Activated CD4-positive, alpha-beta T cell treated with anti-CD3 and anti-CD28 coated beads, Interleukin-2, amount 50 U/mL, for 1 hour (primary cell): ENCODE results near the gene ITPK1.

ENCODE experiments used
- DNase-seq: peaks from one replicate; pipeline ENCODE4 v3.0.0-alpha.2; 2020

Gene ITPK1

GRCh38 chr14:92945544-92945943 is 170.2 kb downstream of the ITPK1 start:
- DNase-seq = no peak

DNA sequence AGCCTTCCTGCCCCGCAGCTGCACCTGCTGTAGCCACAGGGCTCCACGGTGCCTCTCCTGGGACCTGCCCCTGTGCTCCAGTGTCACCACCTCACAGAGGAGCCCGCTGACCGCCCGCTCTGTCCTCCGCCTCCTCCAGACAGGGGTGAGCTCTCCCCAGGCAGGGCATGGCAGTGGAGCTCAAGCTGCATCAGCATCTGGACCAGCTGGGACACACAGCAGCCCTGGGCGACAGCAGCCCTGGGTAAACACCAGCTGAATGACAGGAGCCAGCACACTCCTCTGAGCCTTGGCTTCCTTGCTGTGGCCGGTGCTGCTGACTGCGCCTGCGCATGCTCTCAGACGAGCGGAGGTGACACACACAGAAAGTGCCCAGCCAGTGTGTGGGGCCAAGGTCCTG is 170.7 kb downstream of the ITPK1 start:
- no peak for DNase-seq

GRCh38 chr14:92943855-92944570 is 171.7 kb downstream of the ITPK1 start:
- no peak for DNase-seq

GRCh38 chr14:92942976-92943710 is 172.6 kb downstream of the ITPK1 start:
- no peak for DNase-seq

DNA sequence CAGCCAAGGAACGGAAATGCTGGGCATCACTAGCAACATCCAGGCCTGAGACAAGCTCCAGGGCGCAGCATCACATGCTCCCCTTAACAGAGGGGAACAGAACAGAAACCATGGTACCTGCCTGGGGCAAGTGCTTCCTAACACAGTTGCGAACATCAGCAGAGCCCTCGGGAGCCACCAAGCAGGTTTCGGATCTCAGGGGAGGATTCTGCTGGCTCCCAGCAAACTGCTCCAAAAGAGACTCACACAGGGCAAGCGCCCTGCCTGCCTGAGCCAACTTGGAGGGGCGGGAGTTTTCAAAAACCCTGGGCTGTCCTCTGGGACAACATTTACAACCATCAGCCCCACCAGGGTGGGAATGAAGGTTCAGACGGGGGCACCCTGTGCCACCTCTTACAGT is 173.1 kb downstream of the ITPK1 start:
- DNase-seq = no peak

DNA sequence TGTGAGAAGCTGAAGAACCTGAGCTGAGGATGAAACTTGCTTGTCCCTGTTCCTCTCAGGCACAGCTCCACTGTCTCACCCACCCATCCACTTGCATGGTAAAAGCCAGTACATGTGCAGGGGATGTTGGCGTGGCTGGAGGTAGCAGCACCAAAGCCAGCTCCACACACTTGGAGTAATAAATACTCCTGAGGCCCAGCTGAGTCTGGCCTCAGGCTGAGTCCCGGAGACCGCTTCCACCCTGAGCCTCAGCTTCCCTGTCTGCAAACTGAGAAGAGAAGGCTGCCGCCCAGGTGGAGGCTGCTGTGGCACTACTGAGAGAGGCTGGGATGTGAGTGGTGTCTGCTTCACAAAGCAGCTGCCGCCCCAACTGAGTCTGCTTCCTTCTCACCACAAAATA is 173.6 kb downstream of the ITPK1 start:
- DNase-seq = no peak

DNA sequence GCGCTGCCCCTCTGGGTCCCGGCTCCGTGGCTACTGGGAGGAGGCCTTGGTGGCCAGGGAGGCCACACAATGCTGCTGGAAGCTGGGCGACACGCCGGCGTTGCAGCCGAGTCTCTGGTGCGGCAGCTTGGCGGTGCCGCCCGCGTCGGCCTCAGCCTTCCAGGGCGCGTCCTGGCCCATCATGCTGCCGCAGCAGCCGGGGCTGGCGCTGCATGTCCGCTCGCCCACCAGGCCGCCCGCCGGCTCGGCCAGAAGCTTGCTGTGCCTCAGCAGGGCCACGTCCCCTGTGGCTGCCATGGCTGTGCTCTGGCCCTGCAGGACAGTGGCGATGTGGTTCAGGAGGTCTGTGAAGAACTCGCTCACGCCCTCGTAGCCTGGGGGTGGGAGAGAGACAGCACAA is 174.2 kb downstream of the ITPK1 start:
- no peak for DNase-seq

GRCh38 chr14:92940543-92940942 is 175.2 kb downstream of the ITPK1 start:
- no peak for DNase-seq

- no peak for DNase-seq
These were observed 176.0 kb downstream of the ITPK1 start for GRCh38 chr14:92939699-92940098.

DNA sequence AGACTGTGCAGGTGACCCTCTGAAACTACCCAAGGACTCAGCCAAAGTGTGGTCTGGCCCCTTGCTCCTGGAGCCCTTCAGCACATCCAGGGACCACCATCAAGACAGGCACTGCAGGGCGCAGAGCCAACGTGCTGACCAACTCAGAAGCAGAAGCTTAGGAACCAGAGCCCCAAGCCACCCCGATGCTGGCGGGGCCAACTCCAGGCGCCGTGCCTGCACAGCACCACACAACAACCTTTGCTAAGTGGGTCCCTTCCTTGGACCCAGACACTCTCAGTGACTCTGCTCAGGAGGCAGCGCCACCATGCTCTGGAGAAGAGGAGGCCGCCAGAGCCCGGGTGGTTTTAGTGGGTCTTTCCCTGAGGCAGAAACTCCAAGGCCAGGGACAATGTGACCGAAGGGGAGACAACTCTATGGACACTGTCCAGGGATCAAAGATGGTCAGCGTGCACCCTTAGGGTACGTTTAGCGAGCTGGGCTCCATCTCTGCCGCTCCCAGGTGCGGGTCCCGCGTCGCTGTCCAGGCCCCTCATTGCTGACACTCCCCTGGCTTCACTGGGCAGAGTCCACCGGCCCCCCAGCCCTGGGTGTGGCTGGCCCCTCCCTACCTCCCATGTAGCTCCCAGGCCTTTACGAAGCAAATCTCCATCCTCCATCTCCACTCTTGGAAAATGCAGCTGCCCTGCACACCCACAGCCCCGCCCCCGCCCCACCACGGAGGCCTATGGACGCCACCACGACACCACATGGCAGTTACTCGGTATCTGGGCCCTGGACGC is 176.6 kb downstream of the ITPK1 start:
- DNase-seq = no peak

GRCh38 chr14:92938235-92938875 is 177.4 kb downstream of the ITPK1 start:
- DNase-seq = no peak

- no peak for DNase-seq
These were observed 178.4 kb downstream of the ITPK1 start for GRCh38 chr14:92937051-92937937.

DNA sequence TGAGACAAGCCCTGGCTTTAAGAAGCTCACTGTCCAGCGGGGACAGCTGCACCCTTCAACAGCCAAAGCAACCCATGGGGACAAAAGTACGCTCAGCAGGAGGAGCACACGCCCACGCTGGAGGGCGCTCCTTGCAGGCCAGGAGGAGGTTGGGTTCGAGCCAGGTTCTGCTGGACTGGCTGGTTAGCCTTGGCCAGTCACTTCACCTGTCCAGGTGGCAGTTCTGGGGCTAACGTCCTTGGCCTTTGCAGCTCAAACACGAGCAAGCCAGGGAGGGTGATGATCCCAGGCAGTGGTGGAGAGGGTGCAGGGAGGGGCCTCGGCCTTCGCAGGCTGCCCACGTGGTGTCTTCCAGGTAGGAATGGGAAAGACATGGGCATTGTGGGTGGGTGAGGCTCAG is 179.6 kb downstream of the ITPK1 start:
- DNase-seq = no peak

DNA sequence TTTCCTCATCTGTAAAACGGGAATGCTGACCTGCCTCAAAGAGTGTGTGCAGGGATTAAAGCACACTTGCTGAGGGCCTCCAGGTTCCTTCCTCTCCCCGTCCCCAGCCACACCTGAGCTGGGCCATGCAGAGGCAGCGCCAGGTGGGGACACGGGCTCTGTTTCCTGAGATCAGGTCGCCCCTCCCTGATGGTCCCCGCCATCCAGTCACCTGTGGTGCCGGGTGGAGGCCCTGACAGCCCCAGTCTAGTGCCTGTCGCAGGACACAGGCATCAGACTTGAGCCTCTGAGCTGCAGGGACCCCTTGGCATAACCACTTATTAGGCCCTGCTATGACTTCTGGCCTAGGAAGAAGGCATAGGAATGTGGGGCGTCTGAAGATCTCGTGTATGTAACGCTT is 180.3 kb downstream of the ITPK1 start:
- DNase-seq = no peak

- no peak for DNase-seq
These were observed 181.3 kb downstream of the ITPK1 start for GRCh38 chr14:92934196-92935085.

GRCh38 chr14:92933481-92933880 is 182.2 kb downstream of the ITPK1 start:
- DNase-seq = no peak

DNA sequence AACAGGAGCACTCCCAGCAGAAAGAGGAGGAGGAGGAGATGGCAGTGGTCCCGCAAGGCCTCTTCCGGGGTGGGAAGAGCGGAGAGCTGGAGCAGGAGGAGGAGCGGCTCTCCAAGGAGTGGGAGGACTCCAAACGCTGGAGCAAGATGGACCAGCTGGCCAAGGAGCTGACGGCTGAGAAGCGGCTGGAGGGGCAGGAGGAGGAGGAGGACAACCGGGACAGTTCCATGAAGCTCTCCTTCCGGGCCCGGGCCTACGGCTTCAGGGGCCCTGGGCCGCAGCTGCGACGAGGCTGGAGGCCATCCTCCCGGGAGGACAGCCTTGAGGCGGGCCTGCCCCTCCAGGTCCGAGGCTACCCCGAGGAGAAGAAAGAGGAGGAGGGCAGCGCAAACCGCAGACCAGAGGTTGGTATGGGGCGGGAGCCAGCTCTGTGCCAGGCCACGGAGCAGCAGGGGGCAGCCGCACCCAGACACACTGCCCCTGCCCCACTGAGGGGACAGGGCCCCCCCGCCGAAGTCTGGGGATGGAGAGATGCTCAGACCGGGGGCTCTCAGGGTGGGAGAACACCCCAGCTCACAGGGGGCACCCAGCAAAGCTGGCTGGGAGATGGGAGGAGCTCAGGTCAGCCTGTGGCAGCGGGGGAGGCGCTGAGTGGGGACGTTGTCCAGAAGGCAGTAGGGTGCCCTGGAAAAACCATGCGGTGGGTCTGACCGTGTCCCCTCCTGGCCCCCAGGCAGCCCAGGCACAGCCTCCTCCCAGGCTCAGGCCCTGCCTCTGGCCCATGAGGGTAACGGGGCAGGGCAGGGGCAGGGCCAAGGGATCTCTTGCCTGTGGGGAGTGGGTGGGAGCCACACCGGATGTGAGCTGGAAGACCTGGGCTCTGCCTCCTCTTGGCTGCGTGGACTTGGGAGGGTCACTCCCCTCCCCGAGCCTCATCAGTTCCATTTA is 183.0 kb downstream of the ITPK1 start:
- DNase-seq = no peak

DNA sequence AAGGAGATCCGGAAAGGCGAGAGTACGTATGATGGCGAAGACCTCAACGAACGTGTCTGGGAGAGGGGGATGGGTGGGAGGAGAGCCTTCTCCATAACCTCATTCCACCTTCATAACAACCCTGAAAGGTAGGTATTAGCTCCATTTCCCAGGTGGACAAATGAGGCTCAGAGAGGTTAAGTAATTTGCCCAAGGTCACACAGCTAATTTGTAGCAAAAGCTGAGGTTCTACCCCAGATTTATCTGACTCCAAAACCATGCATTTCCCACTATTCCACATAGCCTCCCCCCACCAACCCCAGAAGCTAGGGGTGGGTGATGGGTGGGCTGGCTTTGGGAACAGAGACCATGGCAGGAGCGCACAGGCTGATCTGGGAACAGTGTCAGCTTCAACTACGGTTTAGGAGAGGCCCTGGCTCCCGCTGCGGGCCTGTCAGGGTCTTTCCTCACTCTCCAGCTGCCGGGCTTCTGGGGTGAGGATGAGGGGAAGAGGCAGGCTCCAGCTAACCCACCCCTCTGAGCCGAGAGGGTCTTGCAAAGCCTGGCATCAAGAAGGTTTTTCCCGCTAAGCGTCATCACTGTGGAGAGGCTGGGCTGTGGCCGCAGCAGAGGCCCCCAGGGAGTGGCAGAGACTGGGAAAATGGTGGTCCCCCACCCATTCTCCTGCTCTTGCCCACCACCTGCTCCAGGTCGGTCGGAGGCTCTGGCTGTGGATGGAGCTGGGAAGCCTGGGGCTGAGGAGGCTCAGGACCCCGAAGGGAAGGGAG is 183.9 kb downstream of the ITPK1 start:
- no peak for DNase-seq
